ENCODE results near the gene ALDH1B1. TPM values are rescaled to one million over a fixed set of nuclear protein-coding genes. Genes with fewer than 3 reads are reported as not detected.

Gene ALDH1B1
- total and polyA plus RNA-seq, 2 donors (not counting 3 experiments of a cell fraction or from before 2014, with no cell fraction given): 11.5 to 20.5 TPM

DNA sequence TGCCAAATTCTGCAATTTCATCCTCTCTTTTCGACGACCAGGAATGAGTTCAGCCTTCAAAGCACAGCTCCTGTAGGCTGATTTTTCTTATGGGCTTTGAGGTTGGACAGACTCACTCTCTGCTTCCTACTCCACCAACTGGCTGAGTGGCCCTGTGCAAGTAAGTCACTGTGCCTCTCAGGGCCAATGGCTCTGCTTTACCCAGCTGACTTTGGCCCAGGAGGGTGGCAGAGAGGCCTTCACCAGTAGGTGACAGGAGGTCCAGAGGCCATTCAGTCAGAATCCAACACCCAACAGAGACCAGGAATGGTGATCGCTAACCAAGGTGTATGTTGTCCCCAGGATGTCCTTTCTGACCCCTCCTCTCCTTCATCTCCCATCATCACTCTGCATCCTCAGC is 49.5 kb upstream of the ALDH1B1 start:
- FAIRE-seq (no peak), DNase-seq (ENCODE audit: low read depth, low spot score) (no peak)
- H3K27me3 ChIP-seq (ENCODE audit: control insufficient read depth in 2 of 2, insufficient read depth in 2 of 2, low read length in 2 of 2): peaks cover 8% of the 10 kb centered on the region in 2 experiments
- no peaks in the 10 kb centered on the region for H3K4me1 ChIP-seq (ENCODE audit: control insufficient read depth, extremely low read depth, insufficient read depth, low read length)
- TF ChIP-seq, protein P1, sequence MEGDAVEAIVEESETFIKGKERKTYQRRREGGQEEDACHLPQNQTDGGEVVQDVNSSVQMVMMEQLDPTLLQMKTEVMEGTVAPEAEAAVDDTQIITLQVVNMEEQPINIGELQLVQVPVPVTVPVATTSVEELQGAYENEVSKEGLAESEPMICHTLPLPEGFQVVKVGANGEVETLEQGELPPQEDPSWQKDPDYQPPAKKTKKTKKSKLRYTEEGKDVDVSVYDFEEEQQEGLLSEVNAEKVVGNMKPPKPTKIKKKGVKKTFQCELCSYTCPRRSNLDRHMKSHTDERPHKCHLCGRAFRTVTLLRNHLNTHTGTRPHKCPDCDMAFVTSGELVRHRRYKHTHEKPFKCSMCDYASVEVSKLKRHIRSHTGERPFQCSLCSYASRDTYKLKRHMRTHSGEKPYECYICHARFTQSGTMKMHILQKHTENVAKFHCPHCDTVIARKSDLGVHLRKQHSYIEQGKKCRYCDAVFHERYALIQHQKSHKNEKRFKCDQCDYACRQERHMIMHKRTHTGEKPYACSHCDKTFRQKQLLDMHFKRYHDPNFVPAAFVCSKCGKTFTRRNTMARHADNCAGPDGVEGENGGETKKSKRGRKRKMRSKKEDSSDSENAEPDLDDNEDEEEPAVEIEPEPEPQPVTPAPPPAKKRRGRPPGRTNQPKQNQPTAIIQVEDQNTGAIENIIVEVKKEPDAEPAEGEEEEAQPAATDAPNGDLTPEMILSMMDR (IDR thresholded peaks at IDR 0.05; ENCODE audit: extremely low read depth in 1 of 2, insufficient read depth in 1 of 2, low read depth in 1 of 2, low read length in 2 of 2): no peak
- TF ChIP-seq POLR2AphosphoS5 (IDR thresholded peaks at IDR 0.05; ENCODE audit: insufficient read depth, low read depth, low read length) (no peak), FOS (IDR thresholded peaks at IDR 0.05; ENCODE audit: borderline replicate concordance, insufficient read depth, low read length) (no peak), POLR2A (IDR thresholded peaks at IDR 0.05; ENCODE audit: low read depth, low read length) (no peak), GATA2 (IDR thresholded peaks at IDR 0.05; ENCODE audit: insufficient read depth, insufficient read length, low read depth, low read length) (no peak), MYC (IDR thresholded peaks at IDR 0.05; ENCODE audit: low read depth, low read length) (no peak), JUN (IDR thresholded peaks at IDR 0.05; ENCODE audit: borderline replicate concordance, insufficient read depth, insufficient read length, low read depth) (no peak), EZH2 (IDR thresholded peaks at IDR 0.05; ENCODE audit: borderline replicate concordance, low read depth, low read length, severe bottlenecking) (no peak)
- TF ChIP-seq, protein P2, sequence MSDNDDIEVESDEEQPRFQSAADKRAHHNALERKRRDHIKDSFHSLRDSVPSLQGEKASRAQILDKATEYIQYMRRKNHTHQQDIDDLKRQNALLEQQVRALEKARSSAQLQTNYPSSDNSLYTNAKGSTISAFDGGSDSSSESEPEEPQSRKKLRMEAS (IDR thresholded peaks at IDR 0.05; ENCODE audit: insufficient read depth, insufficient read length): no peak
- H3K4me2 ChIP-seq (ENCODE audit: insufficient read depth, low read length): no peak overlapping the region
- POLR2A ChIA-PET: no interaction called here
- no peaks in the 10 kb centered on the region for H3K79me2 ChIP-seq (ENCODE audit: control insufficient read depth, insufficient read depth, low read length)
- intact Hi-C loops (cut with micrococcal nuclease) (no loop called here), dilution Hi-C loops (cut with MboI; ENCODE audit: extremely low pct_ligation_motif_present, low sequenced_read_pairs) (no loop called here)
- H3K9me1 ChIP-seq (replicated peaks; ENCODE audit: control insufficient read depth, extremely low read depth, insufficient read depth, low read length): no peaks in the 10 kb centered on the region
- no peaks in the 10 kb centered on the region for H3K9me3 ChIP-seq (replicated peaks; ENCODE audit: control insufficient read depth, insufficient read depth, low read length)
- H3K4me3 ChIP-seq (replicated peaks in 1 of 3; ENCODE audit: insufficient read depth in 1 of 3, low read depth in 1 of 3, low read length in 3 of 3): no peak overlapping the region
- CTCF ChIA-PET: interaction anchor here (2.4 kb wide), 1 partner anchor 9 kb away, joined by 9 read pairs; no protein-coding TSS in a partner anchor
- H3K36me3 ChIP-seq (ENCODE audit: control insufficient read depth in 2 of 2, extremely low read depth in 1 of 2, insufficient read depth in 2 of 2, low read length in 2 of 2): no peaks in the 10 kb centered on the region
- H3K9ac ChIP-seq (replicated peaks; ENCODE audit: extremely low read depth, insufficient read depth, low read length): no peak overlapping the region
- H3K27ac ChIP-seq (ENCODE audit: insufficient read depth, low read depth, low read length): no peak overlapping the region
- H4K20me1 ChIP-seq (replicated peaks; ENCODE audit: control insufficient read depth, extremely low read depth, insufficient read depth, low read length): no peaks in the 10 kb centered on the region
- no TSS peak for BruUV-seq (replicated peaks)
- no peak overlapping the region for H2AFZ ChIP-seq (ENCODE audit: low read depth, low read length)

Measured in endothelial cell of umbilical vein (primary cell).